Gastrocnemius medialis (tissue), 4 donors: Measurements from ENCODE around the gene RBMS3.

Source experiments
- POLR2A ChIP-seq, 2 donors: fragments of 450-650 bp; IDR thresholded peaks; one replicate each; pipeline ENCODE4 v1.6.1; 2017; ENCODE audit warnings: antibody characterized with exemption in 2 of 2, mild to moderate bottlenecking in 2 of 2, moderate library complexity in 2 of 2
- TF ChIP-seq, protein P1 (sequence below), 5 experiments: fragments of 450-650 bp in 3 of 5; fragments of 200-600 bp in 2 of 5; sonication (generic) in 2 of 5; IDR thresholded peaks in 4 of 5; conservative IDR thresholded peaks in 1 of 5; 1 replicate in 4 of 5; 2 replicates in 1 of 5; pipeline ENCODE4 v1.5.1; 2016 to 2019; ENCODE audit warnings: antibody characterized with exemption in 5 of 5, mild to moderate bottlenecking in 3 of 5, moderate library complexity in 3 of 5

GRCh38 chr3:29880809-29881208, 599.9 kb downstream of the RBMS3 start:
- TF ChIP-seq POLR2A (IDR thresholded peaks at IDR 0.05): no peak
- TF ChIP-seq, protein P1, sequence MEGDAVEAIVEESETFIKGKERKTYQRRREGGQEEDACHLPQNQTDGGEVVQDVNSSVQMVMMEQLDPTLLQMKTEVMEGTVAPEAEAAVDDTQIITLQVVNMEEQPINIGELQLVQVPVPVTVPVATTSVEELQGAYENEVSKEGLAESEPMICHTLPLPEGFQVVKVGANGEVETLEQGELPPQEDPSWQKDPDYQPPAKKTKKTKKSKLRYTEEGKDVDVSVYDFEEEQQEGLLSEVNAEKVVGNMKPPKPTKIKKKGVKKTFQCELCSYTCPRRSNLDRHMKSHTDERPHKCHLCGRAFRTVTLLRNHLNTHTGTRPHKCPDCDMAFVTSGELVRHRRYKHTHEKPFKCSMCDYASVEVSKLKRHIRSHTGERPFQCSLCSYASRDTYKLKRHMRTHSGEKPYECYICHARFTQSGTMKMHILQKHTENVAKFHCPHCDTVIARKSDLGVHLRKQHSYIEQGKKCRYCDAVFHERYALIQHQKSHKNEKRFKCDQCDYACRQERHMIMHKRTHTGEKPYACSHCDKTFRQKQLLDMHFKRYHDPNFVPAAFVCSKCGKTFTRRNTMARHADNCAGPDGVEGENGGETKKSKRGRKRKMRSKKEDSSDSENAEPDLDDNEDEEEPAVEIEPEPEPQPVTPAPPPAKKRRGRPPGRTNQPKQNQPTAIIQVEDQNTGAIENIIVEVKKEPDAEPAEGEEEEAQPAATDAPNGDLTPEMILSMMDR (IDR thresholded peaks at IDR 0.05 in 4 of 5, conservative IDR thresholded peaks at IDR 0.05 in 1 of 5): no peak
